B cell (primary cell): ENCODE results near the gene KCTD4. TPM values are rescaled to one million over a fixed set of nuclear protein-coding genes. Genes with fewer than 3 reads are reported as not detected.

Experiments
- ATAC-seq: fragments of 200-7000 bp; cut with Tn5 transposase; one replicate; pipeline ENCODE4 v1.10.0; 2021; ENCODE audit warnings: low read depth, mild to moderate bottlenecking, moderate number of reproducible peaks, moderate library complexity
- CTCF ChIA-PET: fragments of 350-600 bp; sonication (Branson Sonifier 250); formaldehyde crosslinking; loops from one replicate; lab custom pipeline; 2021; ENCODE audit warnings: antibody characterized with exemption, inconsistent platforms; lab: Charles Lee
- POLR2A ChIA-PET: fragments of 350-600 bp; sonication (Branson Sonifier 250); formaldehyde crosslinking; loops from one replicate; lab custom pipeline; 2021; ENCODE audit warnings: antibody characterized with exemption; lab: Charles Lee
- DNase-seq: peaks from one replicate; pipeline ENCODE4 v3.0.0; 2013
- H2AFZ ChIP-seq: 2 replicates; pipeline ENCODE4 v1.6.1; 2012; ENCODE audit warnings: mild to moderate bottlenecking, low read depth, low read length; ENCODE audit not compliant: insufficient read depth, poor library complexity, severe bottlenecking
- H3K27ac ChIP-seq, 2 donors: 1 replicate in 1 of 2; 2 replicates in 1 of 2; pipeline ENCODE4 v1.5.1; 2012 to 2013; ENCODE audit warnings: low read length in 2 of 2, mild to moderate bottlenecking in 2 of 2, moderate library complexity in 1 of 2
- H3K27me3 ChIP-seq, 4 experiments: fragments of 200-600 bp in 1 of 4; sonication (generic) in 1 of 4; replicated peaks in 1 of 4; 1 replicate in 2 of 4; 2 replicates in 2 of 4; pipeline versions ENCODE4 v1.6.1 to v1.7.0; 2013 to 2016; ENCODE audit warnings: low read length in 3 of 4, mild to moderate bottlenecking in 2 of 4, mixed read lengths in 1 of 4, moderate library complexity in 1 of 4; ENCODE audit not compliant: insufficient read depth in 4 of 4, control insufficient read depth in 3 of 4; ENCODE audit errors: control extremely low read depth in 1 of 4
- H3K36me3 ChIP-seq, 2 experiments: replicated peaks in 1 of 2; 1 replicate in 1 of 2; 2 replicates in 1 of 2; pipeline versions ENCODE4 v1.6.1 to v1.7.1; 2013; ENCODE audit warnings: low read length in 1 of 2; ENCODE audit not compliant: insufficient read depth in 2 of 2, control insufficient read depth in 1 of 2; ENCODE audit errors: control extremely low read depth in 1 of 2, extremely low read depth in 1 of 2
- H3K4me1 ChIP-seq, 2 donors: fragments of 200-600 bp in 1 of 2; sonication (generic) in 1 of 2; 1 replicate in 1 of 2; 2 replicates in 1 of 2; pipeline versions ENCODE4 v1.5.1 to v1.6.1; 2013 to 2017; ENCODE audit warnings: low read length in 2 of 2; ENCODE audit not compliant: control insufficient read depth in 2 of 2, insufficient read depth in 2 of 2
- H3K4me2 ChIP-seq: replicated peaks from 2 replicates; pipeline ENCODE3; 2012; ENCODE audit warnings: mild to moderate bottlenecking, low read depth, low read length; ENCODE audit not compliant: poor library complexity, severe bottlenecking
- H3K4me3 ChIP-seq, 5 experiments: fragments of 200-600 bp in 1 of 5; sonication (generic) in 1 of 5; 1 replicate in 3 of 5; 2 replicates in 2 of 5; pipeline versions ENCODE4 v1.5.1 to v1.7.0; 2011 to 2016; ENCODE audit warnings: low read length in 4 of 5, mild to moderate bottlenecking in 4 of 5, low read depth in 2 of 5, control low read depth in 1 of 5, moderate library complexity in 1 of 5; ENCODE audit not compliant: insufficient read depth in 1 of 5; ENCODE audit errors: control extremely low read depth in 1 of 5, extremely low read depth in 1 of 5
- H3K79me2 ChIP-seq: fragments of 200-600 bp; sonication (generic); one replicate; pipeline ENCODE4 v1.6.0; 2016; ENCODE audit warnings: low read length; ENCODE audit not compliant: control insufficient read depth, insufficient read depth
- H3K9ac ChIP-seq: fragments of 200-600 bp; sonication (generic); 2 replicates; pipeline ENCODE4 v1.6.1; 2017; ENCODE audit warnings: mild to moderate bottlenecking, low read length, moderate library complexity
- H3K9me3 ChIP-seq, 3 donors: one replicate each; pipeline versions ENCODE4 v1.6.1 to v1.7.1; 2013; ENCODE audit warnings: low read length in 2 of 3; ENCODE audit not compliant: control insufficient read depth in 2 of 3, insufficient read depth in 1 of 3; ENCODE audit errors: control extremely low read depth in 1 of 3
- H4K20me1 ChIP-seq: 2 replicates; pipeline ENCODE4 v1.6.0; 2012; ENCODE audit warnings: mild to moderate bottlenecking, low read length; ENCODE audit not compliant: insufficient read depth, control insufficient read depth, poor library complexity, severe bottlenecking
- H3K27ac Mint-ChIP-seq: one replicate; pipeline ENCODE4 v1.8.0; 2021; ENCODE audit warnings: mixed read lengths
- H3K27me3 Mint-ChIP-seq: one replicate; pipeline ENCODE4 v1.8.0; 2021; ENCODE audit warnings: mixed read lengths
- H3K4me1 Mint-ChIP-seq: one replicate; pipeline ENCODE4 v1.8.0; 2021; ENCODE audit warnings: mixed read lengths
- H3K4me3 Mint-ChIP-seq: one replicate; pipeline ENCODE4 v1.8.0; 2021; ENCODE audit warnings: mixed read lengths
- H3K9me3 Mint-ChIP-seq: one replicate; pipeline ENCODE4 v1.8.0; 2022; ENCODE audit warnings: mixed read lengths; ENCODE audit not compliant: insufficient read depth
- CTCF ChIP-seq: fragments of 200-600 bp; IDR thresholded peaks from one replicate; pipeline ENCODE4 v1.8.0; 2022; ENCODE audit warnings: antibody characterized with exemption, mild to moderate bottlenecking
- EZH2 ChIP-seq: IDR thresholded peaks from 2 replicates; pipeline ENCODE4 v1.6.1; 2012; ENCODE audit warnings: borderline replicate concordance, low read depth, mild to moderate bottlenecking, moderate library complexity, low read length; ENCODE audit not compliant: insufficient read depth, poor library complexity, severe bottlenecking
- WGBS: methylation state at CpG from one replicate; pipeline ENCODE4 v1.1.5; 2013; ENCODE audit warnings: missing lambda C conversion rate; ENCODE audit not compliant: insufficient coverage; 5-methylcytosine and 5-hydroxymethylcytosine counted together
- intact Hi-C: fragments of 100-400 bp; cut with micrococcal nuclease; formaldehyde crosslinking; loops from one replicate; pipeline ENCODE4 v1.10.0; 2022
- polyA plus RNA-seq: library from polyadenylated mRNA; depleted of rRNA; stranded (reverse); fragments of >200 nt; gene quantifications from 2 replicates; pipeline ENCODE4 v1.2.3, GENCODE V29; 2012
- total RNA-seq, 2 donors: library from RNA; stranded (reverse); fragments of 120-200 nt in 1 of 2; gene quantifications; 1 replicate in 1 of 2; 2 replicates in 1 of 2; pipeline versions ENCODE4 v1.2.3 to v1.2.4, GENCODE V29; 2013 to 2022

KCTD4 gene
- total and polyA plus RNA-seq, 2 donors (not counting 1 experiment from before 2014, with no cell fraction given), result not detected

GRCh38 chr13:45226024-45226423 lies 25.2 kb upstream of the KCTD4 start:
- Histone ChIP-seq H3K4me2 (no peak overlapping the region), H3K4me3 (no peak overlapping the region), H2AFZ (no peak overlapping the region), H3K4me1 (no peaks in the 10 kb centered on the region), H3K9ac (no peak overlapping the region), H4K20me1 (peaks cover 6% of the 10 kb centered on the region), H3K79me2 (peaks cover 7% of the 10 kb centered on the region), H3K27ac (no peak overlapping the region), H3K36me3 (no peaks in the 10 kb centered on the region), H3K27me3 (no peaks in the 10 kb centered on the region), H3K9me3 (no peaks in the 10 kb centered on the region)
- TF ChIP-seq EZH2 (no peak), CTCF (no peak)
- H3K4me3 Mint-ChIP-seq, result no peak overlapping the region
- ChIA-PET CTCF (no interaction called here), POLR2A (no interaction called here)
- DNase-seq (no peak), ATAC-seq (no peak)
- 83% methylated on average over 1 of the region's 3 CpGs for WGBS
- H3K9me3 Mint-ChIP-seq, result no peaks in the 10 kb centered on the region
- no peaks in the 10 kb centered on the region for H3K27me3 Mint-ChIP-seq
- no peak overlapping the region for H3K27ac Mint-ChIP-seq
- intact Hi-C loops, result no loop called here
- no peaks in the 10 kb centered on the region for H3K4me1 Mint-ChIP-seq

DNA sequence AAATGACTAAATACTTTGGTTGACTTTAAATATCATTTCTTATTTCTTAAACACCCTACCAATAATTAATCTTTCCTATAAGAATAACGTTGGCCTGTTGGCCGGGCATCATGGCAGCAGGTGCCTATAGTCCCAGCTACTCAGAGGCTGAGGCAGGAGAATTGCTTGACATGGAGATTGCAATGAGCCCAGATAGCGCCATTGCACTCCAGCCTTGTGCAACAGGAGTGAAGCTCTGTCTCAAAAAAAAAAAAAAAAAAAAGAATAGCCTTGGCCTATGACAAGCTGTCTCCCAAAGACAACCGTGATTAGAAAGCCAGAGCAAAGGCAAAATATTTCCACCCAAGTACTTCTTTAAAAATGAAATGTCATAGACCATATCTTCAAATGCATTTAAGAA lies 24.5 kb upstream of the KCTD4 start:
- Histone ChIP-seq H3K27ac (no peak overlapping the region), H3K27me3 (no peaks in the 10 kb centered on the region), H2AFZ (no peak overlapping the region), H3K9me3 (no peaks in the 10 kb centered on the region), H3K4me1 (no peaks in the 10 kb centered on the region), H4K20me1 (peaks cover 6% of the 10 kb centered on the region), H3K79me2 (peaks cover 12% of the 10 kb centered on the region), H3K36me3 (no peaks in the 10 kb centered on the region), H3K9ac (no peak overlapping the region), H3K4me3 (no peak overlapping the region), H3K4me2 (no peak overlapping the region)
- 94% methylated on average over 3 of the region's 4 CpGs for WGBS
- Mint-ChIP-seq H3K9me3 (no peaks in the 10 kb centered on the region), H3K4me3 (no peak overlapping the region), H3K4me1 (no peaks in the 10 kb centered on the region), H3K27ac (no peak overlapping the region), H3K27me3 (no peaks in the 10 kb centered on the region)
- no peak for DNase-seq
- POLR2A ChIA-PET, result no interaction called here
- no peak for ATAC-seq
- no peak for TF ChIP-seq CTCF
- TF ChIP-seq EZH2, result no peak
- intact Hi-C loops, result no loop called here
- CTCF ChIA-PET, result no interaction called here
